ENCODE results near the gene KBTBD4.

The KBTBD4 gene

GRCh38 chr11:47578524-47579494, at the start of gene KBTBD4, which contains the start of gene NDUFS3:
Gene KBTBD4 (minus strand): TSS chr11:47578970. CDS start chr11:47578951, 19 bp downstream.
Gene NDUFS3 (plus strand): TSS chr11:47579074. CDS start chr11:47579092, 18 bp downstream.
- peak; percentile 77 to 78 for DNase-seq (ENCODE audit: low read depth in 2 of 2)

- no peak for DNase-seq (ENCODE audit: low read depth in 2 of 2)
Observed at GRCh38 chr11:47628026-47628425, 49.3 kb upstream of the KBTBD4 start.

- no peak for DNase-seq (ENCODE audit: low read depth in 2 of 2)
Observed at GRCh38 chr11:47626234-47626633, 47.5 kb upstream of the KBTBD4 start.

GRCh38 chr11:47620836-47621378, 42.1 kb upstream of the KBTBD4 start:
- no peak for DNase-seq (ENCODE audit: low read depth in 2 of 2)

- no peak for DNase-seq (ENCODE audit: low read depth in 2 of 2)
Observed at GRCh38 chr11:47617417-47617809, 38.6 kb upstream of the KBTBD4 start.

GRCh38 chr11:47616726-47617416, 38.1 kb upstream of the KBTBD4 start:
- DNase-seq (ENCODE audit: low read depth in 2 of 2) = no peak

- DNase-seq (ENCODE audit: low read depth in 2 of 2) = no peak
Observed at GRCh38 chr11:47615249-47615648, 36.5 kb upstream of the KBTBD4 start.

GRCh38 chr11:47611348-47611794, 32.6 kb upstream of the KBTBD4 start:
- no peak for DNase-seq (ENCODE audit: low read depth in 2 of 2)

GRCh38 chr11:47609675-47610074, 30.9 kb upstream of the KBTBD4 start:
- DNase-seq (ENCODE audit: low read depth in 2 of 2) = no peak

- DNase-seq (ENCODE audit: low read depth in 2 of 2) = no peak
Observed at GRCh38 chr11:47607380-47607779, 28.6 kb upstream of the KBTBD4 start.

- DNase-seq (ENCODE audit: low read depth in 2 of 2) = no peak
Observed at GRCh38 chr11:47606731-47607130, 28.0 kb upstream of the KBTBD4 start.

- DNase-seq (ENCODE audit: low read depth in 2 of 2) = no peak
Observed at GRCh38 chr11:47605921-47606320, 27.2 kb upstream of the KBTBD4 start.

- no peak for DNase-seq (ENCODE audit: low read depth in 2 of 2)
Observed at GRCh38 chr11:47603295-47603694, 24.5 kb upstream of the KBTBD4 start.

GRCh38 chr11:47599902-47600301, 21.1 kb upstream of the KBTBD4 start:
- no peak for DNase-seq (ENCODE audit: low read depth in 2 of 2)

- DNase-seq (ENCODE audit: low read depth in 2 of 2) = no peak
Observed at GRCh38 chr11:47595967-47596366, 17.2 kb upstream of the KBTBD4 start.

- no peak for DNase-seq (ENCODE audit: low read depth in 2 of 2)
Observed at GRCh38 chr11:47595029-47595428, 16.3 kb upstream of the KBTBD4 start.

GRCh38 chr11:47593934-47594855, 15.4 kb upstream of the KBTBD4 start, which contains the start of gene C1QTNF4:
Gene C1QTNF4 (minus strand): TSS chr11:47594411. CDS start chr11:47590810, 3,601 bp downstream.
- no peak for DNase-seq (ENCODE audit: low read depth in 2 of 2)

- DNase-seq (ENCODE audit: low read depth in 2 of 2) = no peak
Observed at GRCh38 chr11:47593492-47593933, 14.7 kb upstream of the KBTBD4 start.

GRCh38 chr11:47592970-47593369, 14.2 kb upstream of the KBTBD4 start:
- no peak for DNase-seq (ENCODE audit: low read depth in 2 of 2)

- DNase-seq (ENCODE audit: low read depth in 2 of 2) = no peak
Observed at GRCh38 chr11:47592251-47592650, 13.5 kb upstream of the KBTBD4 start.

GRCh38 chr11:47591764-47592163, 13.0 kb upstream of the KBTBD4 start:
- no peak for DNase-seq (ENCODE audit: low read depth in 2 of 2)
